Right lobe of liver (tissue), 6 donors: ENCODE results near the gene ARFGAP1. TPM values are rescaled to one million over a fixed set of nuclear protein-coding genes. Genes with fewer than 3 reads are reported as not detected.

ENCODE experiments used
- ATAC-seq, 4 donors: fragments of 200-7000 bp; cut with Tn5 transposase; one replicate each; pipeline ENCODE4 v1.9.1; 2020; ENCODE audit warnings: mild to moderate bottlenecking in 4 of 4, moderate library complexity in 4 of 4
- DNase-seq, 3 donors: peaks; one replicate each; pipeline ENCODE4 v3.0.0-alpha.2; 2020
- H3K27ac ChIP-seq, 3 donors: fragments of 200-600 bp; one replicate each; pipeline ENCODE4 v1.8.0; 2022
- H3K27me3 ChIP-seq, 2 donors: fragments of 200-600 bp; one replicate each; pipeline ENCODE4 v1.8.0; 2022
- H3K36me3 ChIP-seq, 4 donors: fragments of 200-600 bp; sonication (generic) in 1 of 4; one replicate each; pipeline versions ENCODE4 v1.5.1 to v1.8.0; 2017 to 2022; ENCODE audit warnings: control low read depth in 1 of 4
- H3K4me1 ChIP-seq, 4 donors: fragments of 200-600 bp; sonication (generic) in 1 of 4; one replicate each; pipeline versions ENCODE4 v1.5.1 to v1.8.0; 2017 to 2022; ENCODE audit warnings: control low read depth in 1 of 4
- H3K4me3 ChIP-seq, 3 donors: fragments of 200-600 bp; one replicate each; pipeline ENCODE4 v1.8.0; 2022
- H3K9me3 ChIP-seq, 4 donors: fragments of 200-600 bp; sonication (generic) in 1 of 4; one replicate each; pipeline versions ENCODE4 v1.5.1 to v1.8.0; 2017 to 2022; ENCODE audit warnings: control low read depth in 1 of 4
- POLR2A ChIP-seq: fragments of 450-650 bp; IDR thresholded peaks from one replicate; pipeline ENCODE4 v1.6.1; 2017; ENCODE audit warnings: antibody characterized with exemption, mild to moderate bottlenecking
- WGBS: methylation state at CpG from one replicate; pipeline ENCODE4 v1.1.6; 2018; ENCODE audit warnings: low coverage, low lambda C conversion rate; ENCODE audit not compliant: insufficient coverage; ENCODE audit errors: missing lambda C conversion rate; 5-methylcytosine and 5-hydroxymethylcytosine counted together
- intact Hi-C, 2 donors: fragments of 100-400 bp; cut with DNase I; formaldehyde crosslinking; loops; one replicate each; pipeline versions ENCODE4 v1.11.2 to v1.14.1; 2022
- total RNA-seq, 6 experiments: library from RNA; depleted of rRNA in 2 of 6; stranded (reverse); fragments of >200 nt in 2 of 6; fragmentation: NEBNext Ultra II Directional in 3 of 6; extraction: Animal tissue kit (Norgen Biotek cat#: 25700) in 3 of 6; gene quantifications; one replicate each; pipeline versions ENCODE4 v1.1.0 to v1.2.4, GENCODE V29; 2016 to 2023
- TF ChIP-seq, protein P1 (sequence below), 4 donors: fragments of 200-600 bp in 3 of 4; fragments of 450-650 bp in 1 of 4; IDR thresholded peaks; one replicate each; pipeline versions ENCODE4 v1.5.1 to v1.8.0; 2016 to 2022; ENCODE audit warnings: antibody characterized with exemption in 4 of 4, mild to moderate bottlenecking in 2 of 4
- donor health status: DM: no; HTN: yes; CAD: no.
- donor health status: DM: no; HTN: no; CAD: no.
- donor health status: DM: no; HTN: no; CAD: no.
- donor health status: DM: no; HTN: yes; CAD: no.
- donor health status: DM: no; HTN: yes; CAD: no.

Gene ARFGAP1
- total RNA-seq, 6 experiments from 2014 or later: 17.4 to 42.8 (median 29.5) TPM

- DNase-seq: no peak
- peaks cover 0 to 9% of the 10 kb centered on the region in 2 donors for H3K27me3 ChIP-seq
- no peaks in the 10 kb centered on the region for H3K36me3 ChIP-seq
- H3K4me1 ChIP-seq: no peaks in the 10 kb centered on the region
- intact Hi-C loops: no loop called here
- no peak overlapping the region for H3K27ac ChIP-seq
- no peak for ATAC-seq
- no peak overlapping the region for H3K4me3 ChIP-seq
- TF ChIP-seq, protein P1, sequence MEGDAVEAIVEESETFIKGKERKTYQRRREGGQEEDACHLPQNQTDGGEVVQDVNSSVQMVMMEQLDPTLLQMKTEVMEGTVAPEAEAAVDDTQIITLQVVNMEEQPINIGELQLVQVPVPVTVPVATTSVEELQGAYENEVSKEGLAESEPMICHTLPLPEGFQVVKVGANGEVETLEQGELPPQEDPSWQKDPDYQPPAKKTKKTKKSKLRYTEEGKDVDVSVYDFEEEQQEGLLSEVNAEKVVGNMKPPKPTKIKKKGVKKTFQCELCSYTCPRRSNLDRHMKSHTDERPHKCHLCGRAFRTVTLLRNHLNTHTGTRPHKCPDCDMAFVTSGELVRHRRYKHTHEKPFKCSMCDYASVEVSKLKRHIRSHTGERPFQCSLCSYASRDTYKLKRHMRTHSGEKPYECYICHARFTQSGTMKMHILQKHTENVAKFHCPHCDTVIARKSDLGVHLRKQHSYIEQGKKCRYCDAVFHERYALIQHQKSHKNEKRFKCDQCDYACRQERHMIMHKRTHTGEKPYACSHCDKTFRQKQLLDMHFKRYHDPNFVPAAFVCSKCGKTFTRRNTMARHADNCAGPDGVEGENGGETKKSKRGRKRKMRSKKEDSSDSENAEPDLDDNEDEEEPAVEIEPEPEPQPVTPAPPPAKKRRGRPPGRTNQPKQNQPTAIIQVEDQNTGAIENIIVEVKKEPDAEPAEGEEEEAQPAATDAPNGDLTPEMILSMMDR (IDR thresholded peaks at IDR 0.05): no peak
- TF ChIP-seq POLR2A: no peak
- 44% methylated on average over 10 of the region's 31 CpGs for WGBS
- no peaks in the 10 kb centered on the region for H3K9me3 ChIP-seq
Measured at GRCh38 chr20:63255931-63256704, 16.5 kb upstream of the ARFGAP1 start.

- no peak for DNase-seq
- Histone ChIP-seq H3K4me1 (no peaks in the 10 kb centered on the region), H3K27ac (no peak overlapping the region), H3K27me3 (peaks cover 0 to 9% of the 10 kb centered on the region in 2 donors), H3K36me3 (no peaks in the 10 kb centered on the region), H3K9me3 (no peaks in the 10 kb centered on the region), H3K4me3 (no peak overlapping the region)
- intact Hi-C loops: no loop called here
- no peak for ATAC-seq
- TF ChIP-seq, protein P1 (IDR thresholded peaks at IDR 0.05): no peak
- TF ChIP-seq POLR2A: no peak
- 70% methylated on average over 4 of the region's 4 CpGs for WGBS
Measured at GRCh38 chr20:63256954-63257353, 15.7 kb upstream of the ARFGAP1 start.

DNA sequence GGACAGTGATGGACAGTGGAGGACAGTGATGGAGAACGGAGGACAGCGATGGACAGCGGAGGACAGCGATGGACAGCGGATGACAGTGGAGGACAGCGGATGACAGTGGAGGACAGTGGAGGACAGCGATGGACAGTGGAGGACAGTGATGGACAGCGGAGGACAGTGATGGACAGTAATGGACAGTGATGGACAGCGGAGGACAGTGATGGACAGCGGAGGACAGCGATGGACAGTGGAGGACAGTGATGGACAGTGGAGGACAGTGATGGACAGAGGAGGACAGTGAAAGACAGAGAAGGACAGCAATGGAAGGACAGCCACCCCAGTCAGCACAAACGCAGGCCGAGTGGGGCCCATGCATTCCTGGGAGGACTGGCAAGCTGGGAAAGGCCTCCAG is 15.0 kb upstream of the ARFGAP1 start:
- no peak for ATAC-seq
- H3K27me3 ChIP-seq: peaks cover 0 to 9% of the 10 kb centered on the region in 2 donors
- TF ChIP-seq, protein P1 (IDR thresholded peaks at IDR 0.05): no peak
- no peak for TF ChIP-seq POLR2A
- WGBS: 79% methylated on average over 10 of the region's 13 CpGs
- H3K36me3 ChIP-seq: no peaks in the 10 kb centered on the region
- no peaks in the 10 kb centered on the region for H3K9me3 ChIP-seq
- no peak overlapping the region for H3K27ac ChIP-seq
- intact Hi-C loops: no loop called here
- H3K4me3 ChIP-seq: no peak overlapping the region
- no peak for DNase-seq
- H3K4me1 ChIP-seq: no peaks in the 10 kb centered on the region

GRCh38 chr20:63258781-63259180 is 13.8 kb upstream of the ARFGAP1 start:
- intact Hi-C loops: no loop called here
- TF ChIP-seq POLR2A: no peak
- TF ChIP-seq, protein P1 (IDR thresholded peaks at IDR 0.05): no peak
- Histone ChIP-seq H3K27ac (no peak overlapping the region), H3K4me1 (no peaks in the 10 kb centered on the region), H3K9me3 (no peaks in the 10 kb centered on the region), H3K27me3 (peaks cover 0 to 9% of the 10 kb centered on the region in 2 donors), H3K4me3 (no peak overlapping the region), H3K36me3 (no peaks in the 10 kb centered on the region)
- no peak for DNase-seq
- no peak for ATAC-seq
- WGBS: 82% methylated on average over 3 of the region's 8 CpGs
